ENCODE data around the gene SALL3.
A peak's percentile ranks its signal among the peaks of the same experiment; 100 is the strongest.

The SALL3 gene

DNA sequence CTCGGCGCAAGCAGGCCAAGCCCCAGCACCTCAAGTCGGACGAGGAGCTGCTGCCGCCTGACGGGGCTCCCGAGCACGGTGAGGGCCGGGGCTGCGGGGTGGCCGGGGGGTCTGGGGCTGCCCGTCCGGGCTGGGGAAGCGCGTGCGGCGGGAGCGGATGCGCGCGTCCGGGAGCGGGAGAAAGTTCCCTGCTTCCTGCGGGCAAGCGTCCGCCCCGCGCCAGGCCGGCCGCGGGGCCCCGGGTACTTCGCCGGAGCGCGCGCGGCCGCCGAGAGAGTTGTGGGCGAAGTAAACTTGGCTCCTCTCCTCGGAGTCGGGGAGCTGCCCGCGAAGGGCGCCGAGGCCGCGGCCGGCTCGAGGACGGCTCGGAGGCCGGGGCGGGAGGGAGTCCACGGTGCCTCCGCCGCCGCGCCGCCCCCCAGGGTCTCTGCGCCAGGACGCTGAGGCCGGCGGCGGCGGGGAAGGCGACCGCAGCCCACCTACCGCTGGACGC lies 707 bp downstream of the SALL3 start:
- ChIA-PET POLR2A (ENCODE audit: low non-redundant PET) (no interaction called here), CTCF (no interaction called here)
- TF ChIP-seq, protein P1, sequence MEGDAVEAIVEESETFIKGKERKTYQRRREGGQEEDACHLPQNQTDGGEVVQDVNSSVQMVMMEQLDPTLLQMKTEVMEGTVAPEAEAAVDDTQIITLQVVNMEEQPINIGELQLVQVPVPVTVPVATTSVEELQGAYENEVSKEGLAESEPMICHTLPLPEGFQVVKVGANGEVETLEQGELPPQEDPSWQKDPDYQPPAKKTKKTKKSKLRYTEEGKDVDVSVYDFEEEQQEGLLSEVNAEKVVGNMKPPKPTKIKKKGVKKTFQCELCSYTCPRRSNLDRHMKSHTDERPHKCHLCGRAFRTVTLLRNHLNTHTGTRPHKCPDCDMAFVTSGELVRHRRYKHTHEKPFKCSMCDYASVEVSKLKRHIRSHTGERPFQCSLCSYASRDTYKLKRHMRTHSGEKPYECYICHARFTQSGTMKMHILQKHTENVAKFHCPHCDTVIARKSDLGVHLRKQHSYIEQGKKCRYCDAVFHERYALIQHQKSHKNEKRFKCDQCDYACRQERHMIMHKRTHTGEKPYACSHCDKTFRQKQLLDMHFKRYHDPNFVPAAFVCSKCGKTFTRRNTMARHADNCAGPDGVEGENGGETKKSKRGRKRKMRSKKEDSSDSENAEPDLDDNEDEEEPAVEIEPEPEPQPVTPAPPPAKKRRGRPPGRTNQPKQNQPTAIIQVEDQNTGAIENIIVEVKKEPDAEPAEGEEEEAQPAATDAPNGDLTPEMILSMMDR (conservative IDR thresholded peaks at IDR 0.05; ENCODE audit: low read depth) = no peak
- DNase-seq (ENCODE audit: low spot score) = no peak
- H3K27ac ChIP-seq = no peak overlapping the region

DNA sequence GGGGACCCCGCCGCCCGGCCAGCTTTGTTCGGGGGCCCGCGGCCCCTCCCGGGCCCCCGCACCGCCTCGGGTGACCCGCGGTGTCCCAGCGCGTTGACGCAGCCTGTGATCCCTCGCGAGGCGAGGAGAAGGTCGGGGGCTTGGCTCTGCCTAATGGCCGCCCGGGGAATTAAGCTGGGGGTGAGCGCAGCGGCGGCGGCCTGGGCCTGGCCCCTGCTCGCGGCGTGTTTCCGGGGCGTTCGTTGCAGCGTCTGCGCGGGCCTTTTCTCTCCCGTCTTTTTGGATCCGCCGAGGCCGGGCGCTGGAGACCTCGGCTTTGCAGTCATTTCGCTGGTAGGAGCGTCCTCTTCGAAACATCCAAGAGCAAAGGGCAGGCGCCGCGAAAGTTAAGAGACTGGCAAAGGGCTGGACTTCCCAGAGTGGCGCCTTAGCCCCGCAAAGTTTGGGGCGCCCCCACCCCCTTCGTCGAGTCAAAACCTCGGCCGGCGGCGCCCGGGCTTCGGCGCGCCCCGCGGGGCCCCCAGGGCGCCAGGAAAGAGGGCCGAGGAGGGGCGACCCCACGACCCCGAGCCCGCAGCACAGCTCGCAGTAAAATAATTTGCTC lies 1.3 kb downstream of the SALL3 start:
- H3K27ac ChIP-seq = no peak overlapping the region
- POLR2A ChIA-PET (ENCODE audit: low non-redundant PET) = no interaction called here
- no peak for DNase-seq (ENCODE audit: low spot score)
- TF ChIP-seq, protein P1 (conservative IDR thresholded peaks at IDR 0.05; ENCODE audit: low read depth) = no peak
- CTCF ChIA-PET = interaction anchor here (0.7 kb wide), 1 partner anchor 1065 kb away, joined by 3 read pairs; no protein-coding TSS in a partner anchor

DNA sequence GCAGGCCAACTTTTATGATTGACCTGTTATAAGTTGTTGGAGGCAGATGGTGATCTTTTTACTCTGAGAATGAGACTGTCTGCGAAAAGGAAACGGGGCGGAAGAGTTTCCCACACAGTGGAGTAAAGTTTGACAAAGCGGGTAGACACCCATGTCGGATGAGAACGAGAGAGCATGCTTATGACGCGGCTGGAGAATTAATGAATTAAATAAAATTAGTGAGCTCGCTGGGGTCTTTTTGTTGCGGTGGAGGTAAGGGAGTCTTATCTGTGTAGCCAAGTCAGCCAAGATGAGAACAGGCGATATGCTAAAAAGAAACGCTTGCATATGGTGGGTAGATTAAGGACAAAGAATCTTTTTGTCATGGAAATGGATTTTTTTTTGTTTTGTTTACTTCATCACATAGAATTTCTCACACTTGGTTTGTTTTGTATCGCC lies 1.8 kb downstream of the SALL3 start:
- DNase-seq (ENCODE audit: low spot score) = no peak
- ChIA-PET POLR2A (ENCODE audit: low non-redundant PET) (no interaction called here), CTCF (interaction anchor here (0.6 to 0.7 kb wide), 2 partner anchors 22 to 1066 kb away, joined by 3 read pairs; no protein-coding TSS in a partner anchor)
- H3K27ac ChIP-seq = no peak overlapping the region
- TF ChIP-seq, protein P1 (conservative IDR thresholded peaks at IDR 0.05; ENCODE audit: low read depth) = no peak

DNA sequence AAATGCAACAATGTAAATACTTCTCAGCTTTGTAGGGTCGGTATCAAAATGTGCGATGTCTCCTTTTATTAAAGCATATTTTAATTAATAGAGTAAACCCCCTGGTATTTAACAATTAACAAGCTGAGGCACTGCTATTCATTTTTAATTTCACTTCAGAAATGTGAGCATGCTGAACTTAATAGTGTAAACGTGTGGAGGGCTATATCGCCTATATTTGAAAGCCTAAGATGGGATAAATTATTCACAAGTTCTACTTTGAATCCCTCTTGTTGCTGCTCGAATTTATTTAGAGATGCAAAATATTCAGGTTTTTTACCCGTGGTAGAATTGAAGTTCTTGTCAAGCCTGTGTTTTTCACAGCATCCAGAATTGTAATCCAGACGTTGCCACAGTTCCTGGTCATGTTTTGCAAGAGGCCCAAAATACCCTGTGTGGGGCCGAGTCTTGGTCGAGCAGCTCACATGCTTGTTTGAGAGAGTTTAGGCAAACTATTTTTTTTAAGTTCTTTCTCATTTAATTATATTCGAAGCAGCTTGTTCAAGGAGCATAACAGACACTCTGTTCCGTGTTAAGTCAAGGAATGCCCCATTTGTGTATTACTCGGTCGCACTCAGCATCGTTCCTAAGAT lies 2.5 kb downstream of the SALL3 start:
- ChIA-PET CTCF (interaction anchor here (0.6 kb wide), 1 partner anchor 21 kb away, joined by 3 read pairs; no protein-coding TSS in a partner anchor), POLR2A (ENCODE audit: low non-redundant PET) (no interaction called here)
- DNase-seq (ENCODE audit: low spot score) = no peak
- TF ChIP-seq, protein P1 (conservative IDR thresholded peaks at IDR 0.05; ENCODE audit: low read depth) = no peak
- H3K27ac ChIP-seq = no peak overlapping the region

DNA sequence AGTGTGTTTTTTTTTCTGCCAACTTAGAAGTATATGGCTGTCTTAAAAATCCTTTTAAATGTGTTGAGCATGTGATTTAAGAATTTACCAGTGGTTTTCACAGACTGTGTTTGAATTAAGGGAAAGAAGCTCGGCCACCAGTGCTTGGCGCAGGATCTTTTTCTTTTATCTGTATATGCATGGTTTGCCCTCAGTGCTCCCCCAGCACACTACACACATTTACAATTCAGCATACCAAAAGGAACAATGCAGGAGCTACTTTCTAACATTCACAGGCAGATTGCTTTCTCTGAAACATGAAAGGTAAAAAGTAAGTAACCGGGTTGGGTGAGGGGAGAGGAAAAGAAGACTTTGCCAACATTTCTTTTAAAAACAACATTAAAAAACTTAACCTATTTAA lies 3.9 kb downstream of the SALL3 start:
- TF ChIP-seq, protein P1 (conservative IDR thresholded peaks at IDR 0.05; ENCODE audit: low read depth) = no peak
- no peak overlapping the region for H3K27ac ChIP-seq
- ChIA-PET CTCF (interaction anchor here (0.5 kb wide), 1 partner anchor 160 kb away, joined by 3 read pairs; no protein-coding TSS in a partner anchor), POLR2A (ENCODE audit: low non-redundant PET) (no interaction called here)
- DNase-seq (ENCODE audit: low spot score) = no peak

DNA sequence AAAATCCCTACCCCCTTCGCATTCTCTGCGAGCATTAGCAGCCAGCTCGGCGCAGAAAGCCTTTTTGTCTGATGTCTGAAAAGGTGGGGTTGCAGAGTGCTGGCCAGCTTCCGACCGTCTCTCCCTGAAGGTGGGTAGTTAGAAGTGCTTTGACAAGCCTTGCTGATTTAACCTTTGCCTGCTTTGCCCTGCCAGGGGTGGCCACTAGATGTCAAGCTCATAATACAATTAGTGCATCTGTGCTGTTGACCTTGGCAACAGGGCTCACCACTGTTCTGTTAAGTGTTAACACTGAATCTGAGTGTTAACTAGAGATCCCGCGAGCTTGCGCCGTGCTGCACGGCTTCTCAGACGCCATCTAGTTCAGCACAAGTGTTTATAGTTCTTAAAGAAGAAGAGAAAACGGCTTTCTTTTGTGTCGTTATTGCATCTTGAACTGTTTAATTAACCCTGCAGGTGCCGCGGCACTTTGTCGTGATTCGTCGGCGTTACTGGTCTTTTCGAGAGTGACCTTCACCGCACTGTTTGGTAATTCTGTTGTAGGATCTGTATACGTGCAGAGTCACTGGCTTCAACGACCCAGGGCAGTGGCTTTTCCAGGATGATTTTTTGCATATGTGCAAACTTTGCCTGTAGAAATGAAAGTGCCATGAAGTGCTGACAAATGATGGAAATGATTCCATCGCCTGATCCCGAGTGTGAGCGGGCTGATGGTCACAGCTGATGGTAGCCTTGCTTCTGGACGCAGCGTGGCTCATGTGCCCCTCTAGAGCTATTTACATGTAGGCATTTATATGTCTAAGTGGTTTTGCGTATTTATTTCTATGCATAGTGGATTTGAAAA lies 5.5 kb downstream of the SALL3 start:
- ChIA-PET POLR2A (ENCODE audit: low non-redundant PET) (no interaction called here), CTCF (interaction anchor here (0.6 to 0.8 kb wide), 5 partner anchors 11 to 910 kb away, joined by 3 to 5 read pairs (median 3); no protein-coding TSS in a partner anchor)
- peak; percentile 40 for DNase-seq (ENCODE audit: low spot score)
- no peak overlapping the region for H3K27ac ChIP-seq
- TF ChIP-seq, protein P1 (conservative IDR thresholded peaks at IDR 0.05; ENCODE audit: low read depth) = peak; percentile 34
